ENCODE measurements around the gene HOXD9. TPM values are rescaled to one million over a fixed set of nuclear protein-coding genes. Genes with fewer than 3 reads are reported as not detected.
A peak's percentile ranks its signal among the peaks of the same experiment; 100 is the strongest.

HOXD9 gene
- total RNA-seq, 1 donor from 2014 or later: not detected

GRCh38 chr2:176085120-176085788 lies 37.3 kb upstream of the HOXD9 start:
- no peaks in the 10 kb centered on the region for H3K9me3 ChIP-seq (ENCODE audit: low read depth)
- H3K4me3 ChIP-seq: peak overlapping the region; percentile 32
- peaks cover 6% of the 10 kb centered on the region for H3F3A ChIP-seq (ENCODE audit: low read depth)
- no peak for DNase-seq (ENCODE audit: low spot score)
- peaks cover 11% of the 10 kb centered on the region for H3K4me1 Mint-ChIP-seq
- H3K9me3 Mint-ChIP-seq: no peaks in the 10 kb centered on the region
- H2AFZ ChIP-seq (replicated peaks): no peak overlapping the region
- H3K4me1 ChIP-seq: peaks cover 7% of the 10 kb centered on the region
- H3K27ac ChIP-seq: no peak overlapping the region
- peak overlapping the region; percentile 75 for H3K4me2 ChIP-seq
- peaks cover 95% of the 10 kb centered on the region for H3K27me3 Mint-ChIP-seq (ENCODE audit: insufficient read depth, low read depth)
- H3K79me2 ChIP-seq (ENCODE audit: low read depth): no peaks in the 10 kb centered on the region
- H3K27ac Mint-ChIP-seq: no peak overlapping the region
- H3K4me3 Mint-ChIP-seq: peak overlapping the region; percentile 21
- no peaks in the 10 kb centered on the region for H3K36me3 Mint-ChIP-seq
- peaks cover 89% of the 10 kb centered on the region for H4K20me1 ChIP-seq (ENCODE audit: low read depth)
- peaks cover 100% of the 10 kb centered on the region for H3K27me3 ChIP-seq
- H3K9ac ChIP-seq: no peak overlapping the region
- H3K36me3 ChIP-seq: no peaks in the 10 kb centered on the region
- no peak for TF ChIP-seq CTCF (IDR thresholded peaks at IDR 0.05)
- TF ChIP-seq EZH2 (IDR thresholded peaks at IDR 0.05): peak; percentile 93
- peak; percentile 99 for TF ChIP-seq EZH2phosphoT487 (IDR thresholded peaks at IDR 0.05)

GRCh38 chr2:176085861-176086771 lies 36.4 kb upstream of the HOXD9 start:
- TF ChIP-seq CTCF (IDR thresholded peaks at IDR 0.05) (peak; percentile 75), EZH2phosphoT487 (IDR thresholded peaks at IDR 0.05) (peak; percentile 49), EZH2 (IDR thresholded peaks at IDR 0.05) (no peak)
- Histone ChIP-seq H3K4me2 (peak overlapping the region; percentile 75), H2AFZ (replicated peaks) (no peak overlapping the region), H4K20me1 (ENCODE audit: low read depth) (peaks cover 92% of the 10 kb centered on the region), H3K36me3 (no peaks in the 10 kb centered on the region), H3K27ac (no peak overlapping the region), H3K9ac (no peak overlapping the region), H3K27me3 (peaks cover 100% of the 10 kb centered on the region), H3K4me3 (peak overlapping the region; percentile 32), H3K79me2 (ENCODE audit: low read depth) (no peaks in the 10 kb centered on the region), H3F3A (ENCODE audit: low read depth) (peaks cover 6% of the 10 kb centered on the region), H3K9me3 (ENCODE audit: low read depth) (no peaks in the 10 kb centered on the region), H3K4me1 (peaks cover 7% of the 10 kb centered on the region)
- peaks cover 96% of the 10 kb centered on the region for H3K27me3 Mint-ChIP-seq (ENCODE audit: insufficient read depth, low read depth)
- no peak overlapping the region for H3K4me3 Mint-ChIP-seq
- DNase-seq (ENCODE audit: low spot score): peak; percentile 78
- no peaks in the 10 kb centered on the region for H3K36me3 Mint-ChIP-seq
- peaks cover 8% of the 10 kb centered on the region for H3K4me1 Mint-ChIP-seq
- no peak overlapping the region for H3K27ac Mint-ChIP-seq
- peaks cover 3% of the 10 kb centered on the region for H3K9me3 Mint-ChIP-seq

- H3K9me3 ChIP-seq (ENCODE audit: low read depth): no peaks in the 10 kb centered on the region
- H3K4me1 Mint-ChIP-seq: peaks cover 12% of the 10 kb centered on the region
- H3K4me3 Mint-ChIP-seq: peak overlapping the region; percentile 82
- peaks cover 100% of the 10 kb centered on the region for H3K27me3 ChIP-seq
- peak overlapping the region; percentile 79 for H3K4me2 ChIP-seq
- peaks cover 3% of the 10 kb centered on the region for H3F3A ChIP-seq (ENCODE audit: low read depth)
- H3K4me3 ChIP-seq: peak overlapping the region; percentile 41
- H4K20me1 ChIP-seq (ENCODE audit: low read depth): peaks cover 92% of the 10 kb centered on the region
- H2AFZ ChIP-seq (replicated peaks): no peak overlapping the region
- no peaks in the 10 kb centered on the region for H3K79me2 ChIP-seq (ENCODE audit: low read depth)
- H3K4me1 ChIP-seq: peaks cover 7% of the 10 kb centered on the region
- peaks cover 96% of the 10 kb centered on the region for H3K27me3 Mint-ChIP-seq (ENCODE audit: insufficient read depth, low read depth)
- no peak overlapping the region for H3K9ac ChIP-seq
- peaks cover 6% of the 10 kb centered on the region for H3K9me3 Mint-ChIP-seq
- no peak overlapping the region for H3K27ac ChIP-seq
- no peak overlapping the region for H3K27ac Mint-ChIP-seq
- H3K36me3 Mint-ChIP-seq: no peaks in the 10 kb centered on the region
- TF ChIP-seq CTCF (IDR thresholded peaks at IDR 0.05): no peak
- TF ChIP-seq EZH2 (IDR thresholded peaks at IDR 0.05): no peak
- no peak for TF ChIP-seq EZH2phosphoT487 (IDR thresholded peaks at IDR 0.05)
- H3K36me3 ChIP-seq: no peaks in the 10 kb centered on the region
- DNase-seq (ENCODE audit: low spot score): no peak
Observed at GRCh38 chr2:176087330-176088047, 35.0 kb upstream of the HOXD9 start.

All from neural progenitor cell (in vitro differentiated cells).